ENCODE measurements around the gene PIGN.
"Not testable (repeated sequence)": the region's sequence is repeated elsewhere in the genome, so short reads cannot be mapped to it uniquely, and the experiment has no call there.

The PIGN gene

GRCh38 chr18:62179213-62179612, 7.6 kb downstream of the PIGN start:
- DNase-seq, result no peak

DNA sequence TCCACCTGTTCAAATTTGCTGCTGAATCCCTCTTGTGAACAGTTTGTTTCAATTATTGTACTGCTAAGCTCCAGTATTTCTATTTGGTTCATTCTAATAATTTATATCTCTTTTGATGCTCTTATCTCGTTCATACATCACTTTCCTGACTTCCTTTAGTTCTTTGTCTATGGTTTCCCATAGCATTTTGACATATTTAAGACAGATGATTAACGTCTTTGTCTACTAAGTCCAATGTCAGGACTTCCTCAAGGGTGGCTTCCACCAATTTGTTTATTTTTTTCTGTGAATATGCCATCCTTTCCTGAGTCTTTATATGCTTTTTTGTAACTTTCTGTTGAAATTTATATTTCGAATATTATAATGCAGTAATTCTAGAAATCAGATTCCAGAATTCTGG, 9.6 kb downstream of the PIGN start:
- no peak for DNase-seq

GRCh38 chr18:62175521-62175920, 11.3 kb downstream of the PIGN start:
- no peak for DNase-seq

- no peak for DNase-seq
Measured at GRCh38 chr18:62172298-62172697, 14.6 kb downstream of the PIGN start.

- no peak for DNase-seq
Measured at GRCh38 chr18:62170857-62171256, 16.0 kb downstream of the PIGN start.

DNA sequence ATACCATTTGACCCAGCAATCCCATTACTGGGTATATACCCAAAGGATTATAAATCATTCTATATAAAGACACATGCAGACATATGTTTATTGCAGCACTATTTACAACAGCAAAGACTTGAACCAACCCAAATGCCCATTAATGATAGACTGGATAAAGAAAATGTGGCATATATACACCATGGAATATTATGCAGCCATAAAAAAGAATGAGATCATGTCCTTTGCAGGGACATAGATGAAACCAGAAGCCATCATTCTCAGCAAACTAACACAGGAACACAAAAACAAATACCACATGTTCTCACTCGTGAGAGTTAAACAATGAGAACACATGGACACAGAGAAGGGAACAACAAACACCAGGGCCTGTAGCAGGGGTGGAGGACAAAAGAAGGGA, 20.3 kb downstream of the PIGN start:
- not testable (repeated sequence) for DNase-seq

DNA sequence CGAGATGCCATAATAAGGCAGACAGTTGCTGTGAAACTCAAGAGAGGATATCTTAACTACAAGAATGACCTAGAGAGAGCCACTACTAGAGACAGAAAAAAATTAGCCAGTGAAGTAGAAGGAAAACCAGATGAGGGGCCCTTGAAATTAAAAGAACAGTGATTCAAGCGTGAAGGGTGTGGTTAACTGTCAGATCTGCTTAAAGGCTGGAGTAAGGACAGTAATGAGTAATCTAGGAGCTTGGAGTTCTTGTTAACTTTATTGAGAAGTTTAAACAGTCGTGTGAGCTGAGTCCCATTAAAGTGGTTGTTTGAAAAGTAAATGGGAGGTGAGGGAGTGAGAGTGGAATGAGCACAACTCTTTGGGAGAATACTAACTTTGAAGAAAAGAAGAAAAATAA, 21.3 kb downstream of the PIGN start:
- no peak for DNase-seq

DNA sequence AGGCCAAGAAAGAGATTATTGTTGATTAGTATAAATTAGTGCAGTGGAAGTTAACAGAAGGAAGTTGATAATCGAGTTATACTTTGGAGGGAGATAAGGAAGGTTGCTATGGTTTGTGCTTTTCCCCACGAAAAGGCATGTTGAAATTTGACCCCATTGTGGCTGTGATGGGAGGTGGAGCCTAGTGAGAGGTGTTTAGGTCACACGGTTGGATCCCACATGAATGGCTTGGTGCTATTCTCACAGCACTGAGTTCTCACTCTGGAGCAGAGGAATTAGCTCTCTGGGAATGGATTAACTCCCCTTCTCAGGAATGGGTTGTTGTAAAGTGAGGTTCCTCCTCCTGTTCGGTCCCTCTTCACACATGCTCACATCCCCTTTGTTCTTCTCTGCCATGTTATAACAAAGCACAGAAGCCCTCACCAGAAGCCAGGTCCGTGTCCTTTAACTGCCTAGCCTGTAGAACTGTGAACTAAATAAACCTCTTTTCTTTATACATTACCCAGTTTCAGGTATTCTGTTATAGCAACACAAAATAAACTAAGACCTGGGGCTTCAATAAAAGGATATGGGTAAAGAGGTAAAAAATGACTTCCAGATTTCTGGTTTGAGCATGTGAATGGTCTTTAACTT, 21.9 kb downstream of the PIGN start:
- DNase-seq, result no peak

- DNase-seq, result no peak
Measured at GRCh38 chr18:62164310-62164709, 22.5 kb downstream of the PIGN start.

DNA sequence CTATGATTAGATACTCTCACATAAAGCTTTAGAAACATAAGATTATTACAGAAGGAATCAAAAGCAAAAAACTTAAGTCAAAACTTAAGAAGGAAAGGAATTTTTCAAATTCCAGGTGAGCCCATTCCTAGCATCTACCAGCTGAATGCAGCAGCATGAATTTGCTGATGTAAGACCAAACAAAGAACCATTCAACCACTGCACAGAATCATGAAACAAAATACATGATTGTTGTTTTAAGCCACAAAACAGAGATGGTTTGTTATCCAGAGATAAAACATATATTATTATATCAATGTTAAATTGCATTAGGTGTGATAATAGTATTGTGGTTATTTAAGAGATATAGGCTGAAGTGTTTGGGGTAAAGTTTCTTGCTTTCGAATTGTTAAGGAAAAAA, 29.0 kb downstream of the PIGN start:
- no peak for DNase-seq

GRCh38 chr18:62152844-62153243, 34.0 kb downstream of the PIGN start:
- no peak for DNase-seq

DNA sequence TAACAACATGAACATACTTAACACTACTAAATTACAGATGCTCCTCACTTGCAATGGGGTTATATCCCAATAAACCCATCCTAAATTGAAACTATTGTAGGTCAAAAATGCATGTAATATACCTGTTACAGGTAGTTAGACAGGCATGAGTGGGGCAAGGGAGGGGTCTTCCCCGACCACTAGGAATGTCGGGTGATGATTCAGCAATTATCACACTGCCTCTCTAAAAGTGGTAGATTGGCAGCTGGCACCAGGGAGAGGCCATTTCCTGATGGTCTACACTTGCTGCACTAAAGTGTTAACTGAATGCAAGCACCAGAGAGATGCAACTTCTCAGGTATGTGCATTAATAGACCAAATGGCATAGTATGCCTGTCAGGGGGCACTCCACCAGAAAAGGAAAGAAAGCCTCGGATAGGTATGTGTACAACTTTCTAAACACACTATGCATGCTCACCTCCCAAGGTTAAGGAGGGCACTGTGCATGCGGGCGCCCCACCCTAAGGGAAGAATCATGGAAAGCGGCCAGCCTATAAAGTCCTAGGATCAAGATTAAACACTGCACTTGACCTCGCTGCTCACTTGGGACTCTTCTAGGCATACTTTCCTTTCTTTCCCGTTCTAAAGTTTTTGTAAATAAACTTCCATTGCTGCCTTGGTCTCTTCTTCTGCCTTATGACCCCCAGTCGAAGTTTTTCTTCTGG, 35.6 kb downstream of the PIGN start:
- DNase-seq, result no peak

- no peak for DNase-seq
Measured at GRCh38 chr18:62144338-62144737, 42.5 kb downstream of the PIGN start.

DNA sequence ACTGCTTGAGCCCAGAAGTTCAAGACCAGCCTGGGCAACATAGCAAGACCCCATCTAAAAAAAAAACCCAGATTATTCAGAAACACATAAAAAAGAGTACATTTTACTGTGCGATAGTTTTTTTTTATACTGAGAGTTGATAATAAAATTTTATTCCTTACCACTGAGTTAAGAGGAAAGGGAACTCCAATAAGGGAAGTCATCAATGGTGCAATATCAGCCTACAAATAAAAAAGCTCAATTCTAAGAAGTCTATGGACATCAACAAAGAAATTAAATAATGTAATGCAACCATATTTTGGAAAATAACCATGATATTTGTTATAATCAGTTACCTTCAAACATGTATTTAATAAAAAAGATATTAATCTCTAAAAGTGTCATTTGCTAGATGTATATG, 46.6 kb downstream of the PIGN start:
- DNase-seq, result no peak

DNA sequence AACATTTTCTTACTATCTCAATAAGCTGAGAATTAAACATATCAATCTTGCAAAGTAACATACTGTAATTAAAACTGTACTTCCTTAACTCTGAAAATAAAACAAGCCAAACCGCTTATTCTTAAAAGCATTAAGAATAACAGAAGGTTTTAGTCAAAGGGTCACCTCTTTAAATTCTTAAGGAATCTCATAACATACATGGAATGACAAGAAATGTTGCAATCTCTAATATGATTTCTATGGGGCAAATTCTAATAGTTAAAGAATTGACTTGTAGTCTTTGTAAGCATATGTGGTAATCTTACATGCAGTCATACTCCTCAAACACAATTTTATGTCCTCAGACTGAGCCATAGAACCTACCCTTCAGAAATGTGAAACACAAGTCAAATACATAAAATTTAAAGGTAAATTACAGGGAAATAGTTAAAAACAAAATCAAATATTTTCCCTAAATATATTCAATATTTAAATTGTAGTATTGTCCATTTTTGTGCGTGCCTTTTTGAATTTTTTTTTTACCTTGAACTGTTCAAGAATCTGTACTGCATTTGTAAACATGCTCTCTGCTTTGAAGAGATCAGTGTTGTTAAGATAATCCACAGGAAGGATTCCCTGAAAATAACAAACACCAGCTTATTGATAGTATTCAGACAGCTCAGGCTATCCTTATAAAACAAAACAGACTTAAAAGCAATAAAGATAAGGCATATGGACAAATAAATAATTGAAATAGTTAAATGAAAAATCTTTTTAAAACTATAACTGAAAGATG, 48.2 kb downstream of the PIGN start:
- DNase-seq, result no peak

GRCh38 chr18:62131301-62131909, 55.5 kb downstream of the PIGN start:
- DNase-seq, result peak; percentile 81

- no peak for DNase-seq
Measured at GRCh38 chr18:62128157-62128556, 58.7 kb downstream of the PIGN start.

- no peak for DNase-seq
Measured at GRCh38 chr18:62126737-62127136, 60.1 kb downstream of the PIGN start.

DNA sequence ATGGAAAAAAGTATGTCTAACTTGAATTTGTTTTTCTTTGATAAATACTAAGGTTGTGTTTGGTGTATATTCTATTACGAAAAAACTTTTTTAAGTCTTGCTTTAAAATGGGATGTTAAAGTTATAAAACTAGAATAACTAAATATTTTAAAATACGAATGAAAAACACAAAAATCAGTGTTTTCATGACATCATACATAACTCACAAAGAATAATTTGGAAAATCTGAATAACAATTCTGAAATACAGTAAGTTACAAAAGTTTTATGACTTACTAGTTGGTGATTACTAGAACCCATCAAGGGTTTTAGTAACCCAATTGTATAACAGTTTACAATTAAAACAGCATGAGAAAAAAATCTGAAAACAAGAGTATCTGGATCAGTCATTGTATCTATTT, 61.2 kb downstream of the PIGN start:
- DNase-seq, result no peak

- no peak for DNase-seq
Measured at GRCh38 chr18:62122330-62122729, 64.5 kb downstream of the PIGN start.

- DNase-seq, result no peak
Measured at GRCh38 chr18:62119884-62120283, 67.0 kb downstream of the PIGN start.

DNA sequence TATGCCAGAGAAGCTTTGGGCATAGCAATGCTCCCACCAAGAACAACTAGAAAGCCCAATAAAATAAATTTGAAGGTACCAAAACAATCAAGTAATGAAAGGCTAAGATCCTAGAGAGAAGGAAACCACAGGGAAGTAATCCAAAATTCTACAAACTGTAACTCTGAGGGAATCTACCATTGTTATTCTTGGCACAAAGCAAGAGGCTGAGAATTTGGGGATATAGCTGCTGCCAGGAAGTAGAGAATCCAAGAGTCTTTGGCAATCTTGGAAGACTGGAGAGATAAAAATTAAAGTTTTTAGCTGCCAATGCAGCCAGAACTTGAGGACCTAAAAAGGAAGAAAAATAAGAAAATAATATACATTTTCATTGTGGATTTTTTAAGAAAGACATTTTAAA, 68.5 kb downstream of the PIGN start:
- no peak for DNase-seq

GRCh38 chr18:62109676-62110075, 77.2 kb downstream of the PIGN start:
- no peak for DNase-seq

DNA sequence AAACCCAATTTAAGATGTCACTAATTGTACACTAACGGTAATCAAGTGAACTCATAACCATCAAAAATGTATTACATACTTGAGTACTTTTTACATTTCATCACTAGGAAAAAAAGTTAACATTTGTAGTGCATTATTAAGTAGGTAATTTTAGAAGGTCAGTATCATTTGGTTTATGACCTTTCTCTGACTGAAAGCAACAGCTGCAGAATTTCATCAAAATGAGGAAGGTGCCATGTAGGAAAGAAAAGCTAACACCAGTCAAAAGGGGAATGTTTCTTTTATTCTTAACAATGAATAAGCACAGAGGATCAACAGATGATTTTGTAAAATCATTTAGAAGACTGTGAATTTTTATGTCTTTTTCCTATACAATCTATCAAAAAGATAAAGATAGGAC, 79.0 kb downstream of the PIGN start:
- DNase-seq, result no peak
